Kidney epithelial cell (primary cell): ENCODE measurements around the gene IFIT1. TPM values are rescaled to one million over a fixed set of nuclear protein-coding genes. Genes with fewer than 3 reads are reported as not detected.

Experiments
- DNase-seq: peaks from one replicate; pipeline ENCODE4 v3.0.0-alpha.2; 2010; ENCODE audit warnings: low read depth
- H3K27me3 ChIP-seq: 2 replicates; pipeline ENCODE4 v1.6.0; 2011; ENCODE audit warnings: low read length; ENCODE audit not compliant: control insufficient read depth, insufficient read depth
- H3K36me3 ChIP-seq: 2 replicates; pipeline ENCODE4 v1.5.1; 2011; ENCODE audit warnings: low read length; ENCODE audit not compliant: control insufficient read depth, insufficient read depth
- H3K4me3 ChIP-seq: 2 replicates; pipeline ENCODE4 v1.5.1; 2011; ENCODE audit warnings: low read depth, mild to moderate bottlenecking, control low read depth, low read length
- total RNA-seq: library from RNA; depleted of rRNA; stranded (reverse); fragments of >200 nt; gene quantifications from 2 replicates; pipeline ENCODE4 v1.2.3, GENCODE V29; 2015
- TF ChIP-seq, protein P1 (sequence below): IDR thresholded peaks from 2 replicates; pipeline ENCODE4 v1.5.1; 2011; ENCODE audit warnings: mild to moderate bottlenecking, moderate library complexity, low read length, control low read depth, inconsistent platforms; ENCODE audit not compliant: insufficient read depth, poor library complexity, severe bottlenecking

Gene IFIT1
- total RNA-seq, 1 donor from 2014 or later = 10.4 TPM

DNA sequence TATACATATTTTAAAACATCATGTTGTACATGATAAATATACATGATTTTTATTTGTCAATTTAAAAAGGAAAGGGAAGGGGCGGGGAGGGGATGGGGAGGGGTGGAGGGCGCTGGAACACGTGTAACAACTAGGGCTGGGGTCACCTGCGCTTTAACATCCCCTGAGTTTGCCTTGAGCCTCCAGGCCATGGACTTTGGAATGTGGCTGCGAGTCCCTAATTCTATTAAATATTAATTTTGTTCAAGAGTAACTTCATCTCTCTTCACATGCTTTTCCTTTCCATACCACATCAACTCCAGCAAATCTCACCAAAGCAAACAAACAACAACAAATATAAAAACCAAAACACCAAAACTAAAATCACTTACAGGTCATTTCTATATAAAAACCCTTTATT is 32.6 kb downstream of the IFIT1 start:
- H3K27me3 ChIP-seq = no peaks in the 10 kb centered on the region
- TF ChIP-seq, protein P1, sequence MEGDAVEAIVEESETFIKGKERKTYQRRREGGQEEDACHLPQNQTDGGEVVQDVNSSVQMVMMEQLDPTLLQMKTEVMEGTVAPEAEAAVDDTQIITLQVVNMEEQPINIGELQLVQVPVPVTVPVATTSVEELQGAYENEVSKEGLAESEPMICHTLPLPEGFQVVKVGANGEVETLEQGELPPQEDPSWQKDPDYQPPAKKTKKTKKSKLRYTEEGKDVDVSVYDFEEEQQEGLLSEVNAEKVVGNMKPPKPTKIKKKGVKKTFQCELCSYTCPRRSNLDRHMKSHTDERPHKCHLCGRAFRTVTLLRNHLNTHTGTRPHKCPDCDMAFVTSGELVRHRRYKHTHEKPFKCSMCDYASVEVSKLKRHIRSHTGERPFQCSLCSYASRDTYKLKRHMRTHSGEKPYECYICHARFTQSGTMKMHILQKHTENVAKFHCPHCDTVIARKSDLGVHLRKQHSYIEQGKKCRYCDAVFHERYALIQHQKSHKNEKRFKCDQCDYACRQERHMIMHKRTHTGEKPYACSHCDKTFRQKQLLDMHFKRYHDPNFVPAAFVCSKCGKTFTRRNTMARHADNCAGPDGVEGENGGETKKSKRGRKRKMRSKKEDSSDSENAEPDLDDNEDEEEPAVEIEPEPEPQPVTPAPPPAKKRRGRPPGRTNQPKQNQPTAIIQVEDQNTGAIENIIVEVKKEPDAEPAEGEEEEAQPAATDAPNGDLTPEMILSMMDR = no peak
- H3K36me3 ChIP-seq = no peaks in the 10 kb centered on the region
- H3K4me3 ChIP-seq = no peak overlapping the region
- DNase-seq = no peak

DNA sequence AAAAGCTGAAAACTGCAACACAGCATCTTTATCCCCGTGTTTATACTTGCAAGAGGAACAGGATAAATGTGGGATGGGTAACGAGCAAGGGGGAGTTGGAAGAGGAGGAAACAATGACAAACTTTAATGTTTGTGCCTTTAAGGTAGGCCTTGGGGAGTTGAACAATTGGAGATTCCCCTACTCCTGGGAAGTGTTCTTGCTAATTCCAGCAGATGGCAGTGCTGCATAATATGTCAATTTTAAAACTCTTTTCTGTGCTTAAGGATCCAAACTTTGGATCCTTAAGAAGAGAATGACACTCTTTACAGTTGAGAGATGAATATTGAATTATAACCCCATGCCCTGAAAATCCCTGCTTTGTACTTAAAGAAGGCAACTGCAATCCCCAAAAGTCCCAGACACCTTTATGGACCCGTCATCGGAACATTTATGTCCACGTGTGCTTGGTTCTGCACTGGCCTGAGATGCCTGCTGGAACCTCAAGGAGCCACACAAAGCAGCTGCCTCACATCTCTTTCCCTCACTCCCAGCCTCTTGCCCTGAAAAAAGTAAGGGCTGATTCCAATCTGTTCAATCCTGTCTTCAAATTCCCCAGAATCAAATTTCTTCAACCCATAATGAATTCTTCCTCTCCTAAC is 33.9 kb downstream of the IFIT1 start:
- TF ChIP-seq, protein P1 = peak; percentile 71
- no peak for DNase-seq
- Histone ChIP-seq H3K27me3 (no peaks in the 10 kb centered on the region), H3K4me3 (no peak overlapping the region), H3K36me3 (no peaks in the 10 kb centered on the region)

DNA sequence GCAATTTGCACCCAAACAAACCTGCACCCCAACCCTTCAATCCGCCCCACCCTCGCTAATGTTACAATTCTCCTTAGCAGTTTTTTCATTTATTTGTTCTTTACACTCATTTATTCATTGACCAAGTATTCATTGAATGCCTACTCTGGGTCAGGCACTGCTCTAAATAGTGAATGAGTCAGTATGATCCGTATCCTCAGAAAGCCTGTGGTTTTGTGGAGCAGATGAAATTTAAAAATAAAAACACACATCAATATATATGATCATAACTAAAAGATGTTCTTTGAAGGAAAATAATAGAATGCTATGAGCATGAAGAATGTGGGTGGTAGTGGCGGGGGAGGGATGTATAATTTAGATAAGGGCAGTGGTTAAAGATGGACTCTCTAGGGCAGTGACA is 35.2 kb downstream of the IFIT1 start:
- Histone ChIP-seq H3K36me3 (no peaks in the 10 kb centered on the region), H3K4me3 (no peak overlapping the region), H3K27me3 (no peaks in the 10 kb centered on the region)
- DNase-seq = peak; percentile 48
- TF ChIP-seq, protein P1 = no peak

DNA sequence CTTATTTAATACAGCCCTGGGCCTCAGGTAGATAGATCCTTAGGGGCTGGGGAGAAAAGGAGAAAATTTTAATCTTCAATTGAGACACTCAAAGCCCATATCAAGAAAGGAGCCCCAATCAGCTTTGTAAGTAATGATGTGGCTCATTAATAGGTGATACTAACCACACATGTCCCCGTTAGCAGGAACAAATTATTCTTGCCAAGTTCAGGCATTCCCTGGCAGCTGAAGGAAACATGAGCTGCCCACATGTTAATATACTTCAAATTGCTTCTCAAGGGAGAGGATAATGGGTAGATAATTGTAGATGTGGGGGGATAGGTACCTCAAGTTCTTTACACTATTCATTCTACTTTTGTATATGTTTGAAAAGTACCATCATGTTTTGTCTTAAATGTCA is 36.5 kb downstream of the IFIT1 start:
- no peak for DNase-seq
- H3K36me3 ChIP-seq = no peaks in the 10 kb centered on the region
- no peaks in the 10 kb centered on the region for H3K27me3 ChIP-seq
- H3K4me3 ChIP-seq = no peak overlapping the region
- TF ChIP-seq, protein P1 = no peak

DNA sequence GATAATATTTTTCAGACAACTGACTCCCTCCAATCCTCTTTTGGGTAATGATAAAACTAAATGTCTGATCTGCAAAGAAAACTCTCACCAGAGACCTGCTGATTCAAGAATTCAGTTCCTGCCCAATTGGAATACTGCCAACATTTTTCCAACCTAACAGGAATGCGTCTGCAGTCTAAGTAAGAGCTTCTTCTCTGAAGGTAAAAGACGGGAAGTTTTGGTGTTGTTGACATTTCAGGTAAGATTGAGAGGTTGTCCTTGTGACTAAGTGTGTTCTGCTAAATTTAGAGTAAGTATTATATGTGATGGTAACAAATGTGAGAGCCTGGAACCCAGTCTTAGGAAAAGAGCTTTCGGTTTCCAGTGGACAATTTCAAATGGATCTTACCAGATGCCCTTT is 39.6 kb downstream of the IFIT1 start:
- H3K36me3 ChIP-seq = no peaks in the 10 kb centered on the region
- DNase-seq = peak; percentile 84
- H3K27me3 ChIP-seq = no peaks in the 10 kb centered on the region
- no peak overlapping the region for H3K4me3 ChIP-seq
- TF ChIP-seq, protein P1 = no peak

DNA sequence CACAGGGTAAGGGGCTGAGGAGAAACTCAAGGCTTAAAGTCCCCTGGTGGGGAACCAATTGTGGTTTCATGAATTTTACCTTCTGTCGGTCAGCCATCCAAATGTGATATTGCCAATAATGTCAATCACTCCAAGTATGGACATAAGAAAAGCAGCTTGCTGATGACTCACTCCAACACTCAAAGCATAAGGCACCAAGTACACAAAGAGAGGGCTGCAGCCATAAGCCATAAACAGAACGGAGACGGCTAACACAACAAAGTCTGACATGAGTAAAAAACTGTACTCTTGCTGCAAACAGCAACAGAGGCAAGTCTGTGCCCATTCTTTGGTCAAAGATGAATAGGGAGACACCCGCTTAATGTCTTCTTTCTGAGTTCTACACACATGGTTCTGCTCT is 46.1 kb downstream of the IFIT1 start:
- DNase-seq = no peak
- Histone ChIP-seq H3K36me3 (no peaks in the 10 kb centered on the region), H3K27me3 (no peaks in the 10 kb centered on the region), H3K4me3 (no peak overlapping the region)
- TF ChIP-seq, protein P1 = no peak
